WTC11 (cell line): ENCODE measurements around the gene C5orf47. TPM values are rescaled to one million over a fixed set of nuclear protein-coding genes. Genes with fewer than 3 reads are reported as not detected.

Experiments used
- ATAC-seq: fragments of 200-7000 bp; cut with Tn5 transposase; 2 replicates; pipeline ENCODE4 v1.10.0; 2021; ENCODE audit warnings: mild to moderate bottlenecking, moderate library complexity
- CTCF ChIA-PET: fragments of 300-600 bp; sonication (Branson Sonifier 250); formaldehyde crosslinking; loops from one replicate; lab custom pipeline; 2021; ENCODE audit warnings: antibody characterized with exemption; lab: Charles Lee
- POLR2A ChIA-PET: fragments of 350-600 bp; sonication (Branson Sonifier 250); formaldehyde crosslinking; loops from one replicate; lab custom pipeline; 2021; ENCODE audit warnings: antibody characterized with exemption; lab: Charles Lee
- DNase-seq: peaks from one replicate; pipeline ENCODE4 v3.0.0; 2021; ENCODE audit warnings: low spot score
- H3K27ac Mint-ChIP-seq: 2 replicates; pipeline ENCODE4 v1.8.0; 2021; ENCODE audit warnings: mixed read lengths
- H3K27me3 Mint-ChIP-seq: 2 replicates; pipeline ENCODE4 v1.8.0; 2021; ENCODE audit warnings: low read depth, mild to moderate bottlenecking, moderate library complexity, mixed read lengths
- H3K36me3 Mint-ChIP-seq: 2 replicates; pipeline ENCODE4 v1.8.0; 2021; ENCODE audit warnings: mixed read lengths
- H3K4me1 Mint-ChIP-seq: 2 replicates; pipeline ENCODE4 v1.8.0; 2022; ENCODE audit warnings: mixed read lengths
- H3K4me3 Mint-ChIP-seq: 2 replicates; pipeline ENCODE4 v1.8.0; 2021; ENCODE audit warnings: mild to moderate bottlenecking, moderate library complexity, mixed read lengths
- H3K9me3 Mint-ChIP-seq: 2 replicates; pipeline ENCODE4 v1.8.0; 2021; ENCODE audit warnings: mixed read lengths
- ATF1 ChIP-seq: sonication (generic); formaldehyde crosslinking; IDR thresholded peaks from 2 replicates; pipeline ENCODE4 v1.8.1; 2023; ENCODE audit warnings: mild to moderate bottlenecking, moderate library complexity, missing genetic modification reagents
- IRF1 ChIP-seq: sonication (generic); formaldehyde crosslinking; IDR thresholded peaks from 2 replicates; pipeline ENCODE4 v1.8.0; 2023; ENCODE audit warnings: missing genetic modification reagents
- JAZF1 ChIP-seq: fragments of 250-450 bp; sonication (Bioruptor Pico); IDR thresholded peaks from 2 replicates; pipeline ENCODE4 v1.9.0; 2021; ENCODE audit warnings: moderate library complexity, mild to moderate bottlenecking, inconsistent platforms
- KAT7 ChIP-seq: sonication (generic); formaldehyde crosslinking; IDR thresholded peaks from 2 replicates; pipeline ENCODE4 v1.8.1; 2023; ENCODE audit warnings: missing genetic modification reagents, mild to moderate bottlenecking, borderline replicate concordance
- MYBL2 ChIP-seq: sonication (generic); formaldehyde crosslinking; IDR thresholded peaks from 2 replicates; pipeline ENCODE4 v1.8.1; 2023; ENCODE audit warnings: mild to moderate bottlenecking, moderate library complexity, missing genetic modification reagents
- NFE2L1 ChIP-seq: sonication (generic); formaldehyde crosslinking; IDR thresholded peaks from 2 replicates; pipeline ENCODE4 v1.8.1; 2023; ENCODE audit warnings: missing genetic modification reagents
- NFYB ChIP-seq: sonication (generic); formaldehyde crosslinking; conservative IDR thresholded peaks from 2 replicates; pipeline ENCODE4 v1.8.0; 2022; ENCODE audit warnings: low read depth, missing genetic modification reagents
- PRDM15 ChIP-seq: sonication (generic); formaldehyde crosslinking; IDR thresholded peaks from 2 replicates; pipeline ENCODE4 v1.8.0; 2022; ENCODE audit warnings: missing genetic modification reagents
- PREB ChIP-seq: sonication (generic); formaldehyde crosslinking; IDR thresholded peaks from 2 replicates; pipeline ENCODE4 v1.8.1; 2022; ENCODE audit warnings: mild to moderate bottlenecking, missing genetic modification reagents, moderate library complexity, borderline replicate concordance
- ZNF232 ChIP-seq: sonication (generic); formaldehyde crosslinking; IDR thresholded peaks from 2 replicates; pipeline ENCODE4 v1.8.0; 2022; ENCODE audit warnings: mild to moderate bottlenecking, missing genetic modification reagents
- ZNF263 ChIP-seq: sonication (generic); formaldehyde crosslinking; IDR thresholded peaks from 2 replicates; pipeline ENCODE4 v1.8.1; 2022; ENCODE audit warnings: low read depth, mild to moderate bottlenecking, moderate library complexity, missing genetic modification reagents
- ZNF281 ChIP-seq: sonication (generic); formaldehyde crosslinking; IDR thresholded peaks from 2 replicates; pipeline ENCODE4 v1.8.0; 2023; ENCODE audit warnings: mild to moderate bottlenecking, missing genetic modification reagents
- ZNF423 ChIP-seq: fragments of 250-450 bp; sonication (Bioruptor Pico); IDR thresholded peaks from 2 replicates; pipeline ENCODE4 v2.1.2; 2022; ENCODE audit warnings: mild to moderate bottlenecking, moderate library complexity
- ZNF425 ChIP-seq: fragments of 250-450 bp; sonication (Bioruptor Pico); conservative IDR thresholded peaks from 2 replicates; pipeline ENCODE4 v1.9.0; 2021; ENCODE audit warnings: mild to moderate bottlenecking
- ZSCAN18 ChIP-seq: fragments of 250-450 bp; sonication (Bioruptor Pico); IDR thresholded peaks from 2 replicates; pipeline ENCODE4 v2.1.2; 2022; ENCODE audit warnings: mild to moderate bottlenecking, moderate library complexity
- total RNA-seq: library from RNA; stranded (reverse); gene quantifications from 3 replicates; pipeline ENCODE4 v1.2.3, GENCODE V29; 2021
- TF ChIP-seq, protein P1 (sequence below): fragments of 250-450 bp; sonication (Bioruptor Pico); IDR thresholded peaks from 2 replicates; pipeline ENCODE4 v1.9.0; 2021; ENCODE audit warnings: mild to moderate bottlenecking

The C5orf47 gene
- total RNA-seq, 1 experiment from 2014 or later, result 0.09 TPM

- TF ChIP-seq ZNF425 (CRISPR knock-in tag), result no peak
- no peak for TF ChIP-seq ZNF423 (CRISPR knock-in tag)
- TF ChIP-seq ZNF281 (CRISPR knock-in tag), result no peak
Observed at GRCh38 chr5:173950829-173951228, 38.1 kb upstream of the C5orf47 start (continued).

DNA sequence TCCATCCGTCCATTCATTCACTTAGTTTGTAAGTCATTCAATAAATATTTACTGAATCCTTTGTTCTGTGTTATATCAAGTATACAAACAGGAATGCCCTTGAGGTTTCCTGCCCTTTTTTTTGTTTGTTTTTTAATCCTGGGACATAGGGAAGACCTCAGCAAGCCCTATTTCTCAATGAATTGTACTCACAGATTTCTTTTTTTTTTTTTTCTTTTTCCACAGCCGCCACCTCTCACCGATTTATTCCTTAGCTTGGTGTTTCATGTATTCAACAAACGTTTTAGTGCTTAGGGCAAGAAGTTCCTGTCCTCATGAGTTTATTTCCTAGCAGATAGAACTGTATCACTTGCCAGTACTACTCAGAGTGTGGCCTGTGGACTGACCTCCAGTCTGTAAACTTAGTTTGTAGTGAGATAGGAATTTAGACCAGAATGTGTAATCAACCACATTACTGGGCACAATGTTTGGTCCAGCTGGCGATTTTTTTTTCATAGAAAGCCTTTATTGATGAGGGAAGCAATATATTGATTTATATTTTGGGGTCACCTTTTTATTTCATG, 35.4 kb upstream of the C5orf47 start:
- Mint-ChIP-seq H3K36me3 (peaks cover 26% of the 10 kb centered on the region), H3K27me3 (no peaks in the 10 kb centered on the region), H3K27ac (no peak overlapping the region), H3K4me1 (peaks cover 2% of the 10 kb centered on the region; the same call in 1 of the 2 replicates), H3K4me3 (no peak overlapping the region), H3K9me3 (no peaks in the 10 kb centered on the region)
- ATAC-seq (no peak), DNase-seq (no peak)
- TF ChIP-seq JAZF1, result no peak
- TF ChIP-seq ATF1, result no peak
- TF ChIP-seq ZNF232 (CRISPR knock-in tag), result no peak
- TF ChIP-seq NFYB (CRISPR knock-in tag), result no peak
- no peak for TF ChIP-seq NFE2L1 (CRISPR knock-in tag)
- TF ChIP-seq IRF1, result no peak
- no peak for TF ChIP-seq KAT7 (CRISPR knock-in tag)
- no peak for TF ChIP-seq PRDM15 (CRISPR knock-in tag)
- TF ChIP-seq, protein P1, sequence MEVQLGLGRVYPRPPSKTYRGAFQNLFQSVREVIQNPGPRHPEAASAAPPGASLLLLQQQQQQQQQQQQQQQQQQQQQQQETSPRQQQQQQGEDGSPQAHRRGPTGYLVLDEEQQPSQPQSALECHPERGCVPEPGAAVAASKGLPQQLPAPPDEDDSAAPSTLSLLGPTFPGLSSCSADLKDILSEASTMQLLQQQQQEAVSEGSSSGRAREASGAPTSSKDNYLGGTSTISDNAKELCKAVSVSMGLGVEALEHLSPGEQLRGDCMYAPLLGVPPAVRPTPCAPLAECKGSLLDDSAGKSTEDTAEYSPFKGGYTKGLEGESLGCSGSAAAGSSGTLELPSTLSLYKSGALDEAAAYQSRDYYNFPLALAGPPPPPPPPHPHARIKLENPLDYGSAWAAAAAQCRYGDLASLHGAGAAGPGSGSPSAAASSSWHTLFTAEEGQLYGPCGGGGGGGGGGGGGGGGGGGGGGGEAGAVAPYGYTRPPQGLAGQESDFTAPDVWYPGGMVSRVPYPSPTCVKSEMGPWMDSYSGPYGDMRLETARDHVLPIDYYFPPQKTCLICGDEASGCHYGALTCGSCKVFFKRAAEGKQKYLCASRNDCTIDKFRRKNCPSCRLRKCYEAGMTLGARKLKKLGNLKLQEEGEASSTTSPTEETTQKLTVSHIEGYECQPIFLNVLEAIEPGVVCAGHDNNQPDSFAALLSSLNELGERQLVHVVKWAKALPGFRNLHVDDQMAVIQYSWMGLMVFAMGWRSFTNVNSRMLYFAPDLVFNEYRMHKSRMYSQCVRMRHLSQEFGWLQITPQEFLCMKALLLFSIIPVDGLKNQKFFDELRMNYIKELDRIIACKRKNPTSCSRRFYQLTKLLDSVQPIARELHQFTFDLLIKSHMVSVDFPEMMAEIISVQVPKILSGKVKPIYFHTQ, result no peak
- no peak for TF ChIP-seq MYBL2 (CRISPR knock-in tag)
- TF ChIP-seq ZNF263 (CRISPR knock-in tag), result no peak
- no peak for TF ChIP-seq ZSCAN18 (CRISPR knock-in tag)
- no peak for TF ChIP-seq PREB
- ChIA-PET CTCF (no interaction called here), POLR2A (interaction anchor here (0.7 kb wide), 1 partner anchor 9 kb away, joined by 3 read pairs; no protein-coding TSS in a partner anchor)
